Placental epithelial cell (primary cell): ENCODE data around the gene RASGRP2. TPM values are rescaled to one million over a fixed set of nuclear protein-coding genes. Genes with fewer than 3 reads are reported as not detected.

ENCODE experiments used
- total RNA-seq: library from RNA; depleted of rRNA; stranded (reverse); fragments of >200 nt; gene quantifications from 2 replicates; pipeline ENCODE4 v1.2.3, GENCODE V29; 2012

The RASGRP2 gene
- not detected in 2 replicates for total RNA-seq

GRCh38 chr11:64743591-64744543, at the start of gene RASGRP2:
RASGRP2 (minus strand) TSS chr11:64744142; CDS start chr11:64742866, 1,276 bp downstream.

DNA sequence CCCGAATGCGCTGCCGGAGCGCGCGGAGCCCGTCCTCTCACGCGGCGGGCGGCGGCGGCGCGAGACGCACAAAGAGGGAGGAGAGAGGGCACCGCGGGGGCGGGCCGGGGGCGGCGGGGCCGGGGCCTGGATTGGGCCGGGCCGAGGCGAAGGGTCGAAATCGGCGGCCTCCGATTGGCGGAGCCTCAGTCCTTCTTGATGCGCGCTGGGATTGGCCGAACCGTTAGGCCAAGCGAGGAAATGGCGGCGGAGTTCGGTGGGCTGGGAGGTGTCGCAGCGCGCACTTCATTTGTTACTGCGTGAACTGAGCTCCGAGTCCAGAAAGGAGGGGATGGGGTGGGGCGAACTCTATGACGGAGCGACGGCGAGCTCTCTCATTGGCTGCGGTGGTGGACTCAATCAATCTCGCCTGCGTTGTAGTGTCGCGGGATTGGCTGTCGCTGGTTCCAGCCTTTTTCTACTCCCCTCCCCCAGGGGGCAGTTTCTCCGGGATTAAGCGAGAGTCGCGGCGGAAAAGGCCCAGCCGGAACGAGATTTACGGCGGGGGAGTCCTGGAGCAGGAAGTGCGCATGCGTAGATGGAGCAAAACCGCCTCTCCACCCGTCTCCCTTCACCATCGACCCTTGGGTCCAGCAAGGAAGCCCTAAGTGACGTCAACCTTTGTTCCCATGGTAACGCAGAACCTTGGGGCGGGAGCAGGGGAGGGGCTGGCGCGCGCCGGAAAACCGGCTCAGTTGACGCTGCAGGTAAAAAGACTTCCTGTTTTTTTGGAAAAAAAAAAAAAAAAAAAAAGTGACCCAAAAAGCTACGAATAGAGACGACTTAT, 34.7 kb upstream of the RASGRP2 start, which contains the start of gene SF1:
TSS of gene SF1 (minus strand) at position 70 of the 826 bp plus-strand sequence. CDS start 150 bp downstream, outside the sequence.

DNA sequence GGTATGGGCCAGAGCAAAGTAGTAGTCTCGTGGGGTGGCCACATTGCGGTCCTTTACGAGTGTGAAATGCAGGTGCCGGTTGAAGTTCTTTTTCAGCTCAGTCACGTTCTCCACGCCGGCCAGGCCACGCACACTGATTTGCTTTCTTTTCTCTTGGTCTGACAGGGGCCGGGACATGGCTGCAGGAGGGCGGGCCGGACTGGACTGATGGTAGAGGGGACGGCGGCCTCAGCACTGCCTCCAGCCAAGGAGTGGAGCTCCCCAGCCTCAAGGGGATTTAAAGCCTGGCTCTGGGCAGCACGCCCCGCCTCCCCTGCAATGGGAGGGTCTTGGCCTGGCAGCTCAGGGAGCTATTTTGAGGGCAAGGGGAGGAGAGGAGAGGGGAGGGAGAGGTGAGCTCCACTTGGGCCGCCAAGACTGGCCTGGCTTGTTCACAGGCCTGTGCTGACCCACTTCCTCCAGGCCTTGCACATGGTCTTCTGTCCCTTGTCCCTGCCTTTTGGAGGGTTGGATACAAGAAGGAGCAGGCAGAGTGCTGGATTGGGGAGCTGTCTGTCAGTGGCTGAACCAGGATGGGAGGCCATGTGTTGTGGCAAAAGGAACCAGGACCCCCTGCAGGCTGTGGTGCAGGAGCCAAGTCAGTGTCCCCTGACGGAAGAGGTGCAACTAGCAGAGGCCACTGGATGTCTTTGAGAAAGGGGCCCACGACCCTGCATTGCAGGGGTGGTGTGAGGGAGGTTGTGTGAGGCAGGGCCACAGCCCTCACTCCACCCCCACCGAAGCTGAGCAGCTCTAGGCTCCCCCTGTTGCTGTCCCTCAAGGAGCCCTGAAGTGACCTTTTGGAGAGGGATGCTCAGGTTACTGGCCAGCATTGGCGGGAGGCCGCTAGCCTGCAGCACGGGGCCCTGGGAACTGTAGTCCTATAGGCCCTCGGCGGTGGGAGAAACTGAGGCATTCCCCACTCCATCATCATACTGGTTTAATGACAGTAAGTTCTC, 16.1 kb upstream of the RASGRP2 start, which contains the start of gene PYGM:
TSS of gene PYGM (minus strand) at position 253 of the 998 bp plus-strand sequence. CDS start at position 177, 76 bp downstream.

GRCh38 chr11:64723117-64723906, 20.6 kb downstream of the RASGRP2 start, which contains the start of gene NRXN2:
NRXN2 (minus strand) TSS chr11:64723197; CDS start chr11:64713699, 9,498 bp downstream.

Other genes starting within 250 kb of the RASGRP2 start
- not detected in 2 replicates for gene SLC22A11, start 188.2 kb downstream of the RASGRP2 start, total RNA-seq
- gene SLC22A12, start 152.9 kb downstream of the RASGRP2 start, total RNA-seq: not detected in 2 replicates
- 0.79 and 0.87 TPM in 2 replicates for gene NRXN2, start 20.9 kb downstream of the RASGRP2 start, total RNA-seq
- gene PYGM, start 15.8 kb upstream of the RASGRP2 start, total RNA-seq: 0.22 and 0.39 TPM in 2 replicates
- 97.7 and 105 TPM in 2 replicates for gene SF1, start 34.4 kb upstream of the RASGRP2 start, total RNA-seq
- gene MAP4K2, start 59.1 kb upstream of the RASGRP2 start, total RNA-seq: 11.0 and 26.6 TPM in 2 replicates
- gene MEN1, start 66.4 kb upstream of the RASGRP2 start, total RNA-seq: 25.9 and 31.3 TPM in 2 replicates
- gene CDC42BPG, start 100.5 kb upstream of the RASGRP2 start, total RNA-seq: 31.0 and 37.3 TPM in 2 replicates
- 69.1 and 238 TPM in 2 replicates for gene EHD1, start 134.5 kb upstream of the RASGRP2 start, total RNA-seq
- 18.8 and 28.5 TPM in 2 replicates for gene ATG2A, start 173.1 kb upstream of the RASGRP2 start, total RNA-seq
- 10.2 and 16.7 TPM in 2 replicates for gene PPP2R5B, start 180.5 kb upstream of the RASGRP2 start, total RNA-seq
- not detected in 2 replicates for gene GPHA2, start 191.8 kb upstream of the RASGRP2 start, total RNA-seq
- not detected in 2 replicates for gene MAJIN, start 228.0 kb upstream of the RASGRP2 start, total RNA-seq